CD4-positive, alpha-beta T cell treated with Interleukin-15 for 1 hour (primary cell): Measurements from ENCODE around the gene STAU1.
"Not testable (repeated sequence)": the region's sequence is repeated elsewhere in the genome, so short reads cannot be mapped to it uniquely, and the experiment has no call there.

ENCODE experiments used
- DNase-seq: peaks from one replicate; pipeline ENCODE4 v3.0.0-alpha.2; 2020

STAU1 gene

DNA sequence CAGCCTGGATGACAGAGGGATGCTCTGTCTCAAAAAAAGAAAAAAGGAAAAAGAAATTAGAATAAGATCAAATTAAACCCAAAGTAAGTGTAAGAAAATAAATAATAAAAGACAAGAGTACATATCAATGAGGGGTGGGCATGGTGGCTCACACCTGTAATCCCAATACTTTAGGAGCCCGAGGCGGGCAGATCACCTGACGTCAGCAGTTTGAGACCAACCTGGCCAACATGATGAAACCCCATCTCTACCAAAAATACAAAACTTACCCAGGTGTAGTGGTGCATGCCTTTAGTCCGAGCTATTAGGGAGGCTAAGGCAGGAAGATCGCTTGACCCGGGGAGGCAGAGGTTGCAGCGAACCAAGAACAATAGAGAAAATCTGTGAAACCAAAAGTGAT is 14.9 kb upstream of the STAU1 start:
- no peak for DNase-seq

- DNase-seq = no peak
These were observed 11.7 kb upstream of the STAU1 start for GRCh38 chr20:49199729-49200293.

DNA sequence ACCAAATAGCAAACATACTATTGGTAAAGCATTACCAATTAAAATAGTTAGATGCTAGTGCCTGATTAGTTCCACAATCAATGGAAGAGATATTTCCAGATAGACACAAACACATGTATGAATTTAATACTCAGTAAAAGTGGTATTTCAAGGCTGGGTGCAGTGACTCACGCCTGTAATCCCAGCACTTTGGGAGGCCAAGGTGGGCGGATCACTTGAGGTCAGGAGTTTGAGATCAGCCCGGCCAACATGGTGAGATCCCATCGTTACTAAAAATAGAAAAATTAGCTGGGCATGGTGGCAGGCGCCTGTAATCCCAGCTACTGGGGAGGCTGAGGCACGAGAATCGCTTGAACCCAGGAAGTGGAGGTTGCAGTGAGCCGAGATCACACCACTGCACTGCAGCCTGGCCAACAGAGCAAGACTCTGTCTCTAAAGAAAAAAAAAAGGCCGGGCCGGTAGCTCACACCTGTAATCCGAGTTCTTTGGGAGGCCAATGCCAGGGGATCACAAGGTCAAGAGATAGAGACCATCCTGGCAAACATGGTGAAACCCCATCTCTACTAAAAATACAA is 4.9 kb upstream of the STAU1 start:
- DNase-seq = not testable (repeated sequence)

- no peak for DNase-seq
These were observed 744 bp downstream of the STAU1 start for GRCh38 chr20:49187330-49187850.

DNA sequence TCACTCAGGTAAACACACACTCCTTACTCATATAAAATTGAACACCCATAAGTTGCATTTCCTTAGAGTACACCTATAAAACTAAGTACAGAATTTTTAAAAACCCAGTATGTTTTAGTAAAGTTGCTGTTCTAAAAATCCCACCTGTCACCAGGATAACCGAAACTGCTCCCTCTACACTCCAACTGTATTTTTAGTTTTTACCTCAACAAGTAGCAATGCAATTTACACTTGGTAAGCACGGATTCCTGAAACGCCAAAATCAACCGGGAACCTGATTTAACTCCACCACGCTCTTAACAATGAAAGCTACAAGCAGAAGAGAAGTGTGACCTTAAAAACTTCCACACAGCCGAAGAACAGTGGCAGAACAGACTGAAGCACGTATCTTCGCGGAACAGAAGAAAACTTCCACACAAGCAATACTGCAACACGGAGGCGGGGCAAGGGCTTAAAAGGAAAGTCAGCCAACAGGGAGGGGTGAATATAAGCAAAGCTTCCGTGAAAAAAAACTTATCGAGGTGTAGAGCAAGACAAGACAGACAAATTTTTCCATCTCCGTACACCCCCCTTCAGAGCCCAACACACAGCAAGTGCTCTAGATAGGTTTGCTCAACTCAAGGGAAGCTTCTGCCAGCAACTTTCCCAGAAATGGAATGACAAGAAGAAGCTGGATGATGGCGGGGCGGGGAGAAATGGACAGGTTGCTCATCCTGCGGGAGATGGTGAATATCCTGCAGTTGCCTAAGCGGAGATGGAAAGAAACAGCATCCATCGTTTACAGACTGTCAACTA is 1.4 kb downstream of the STAU1 start:
- DNase-seq = peak; percentile 70

- no peak for DNase-seq
These were observed 2.9 kb downstream of the STAU1 start for GRCh38 chr20:49185071-49185761.

DNA sequence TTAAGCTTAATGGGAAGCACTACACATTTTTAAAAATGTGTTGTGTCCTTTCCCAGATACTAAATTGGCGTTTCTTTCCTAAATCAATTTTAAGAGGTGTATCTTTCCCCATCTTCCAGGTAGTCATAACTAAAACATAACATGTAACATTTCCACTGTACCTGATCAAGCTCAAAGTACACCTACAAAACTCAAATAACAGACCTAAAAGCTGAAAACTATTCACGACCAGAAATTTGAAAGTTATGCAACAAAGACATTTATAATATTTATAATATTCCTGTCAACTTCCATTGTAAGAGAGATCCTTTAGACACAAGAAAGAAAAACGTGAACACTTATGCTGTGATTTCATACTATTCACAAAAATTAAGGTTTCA is 3.5 kb downstream of the STAU1 start:
- DNase-seq = no peak

- not testable (repeated sequence) for DNase-seq
These were observed 4.0 kb downstream of the STAU1 start for GRCh38 chr20:49184084-49184501.

DNA sequence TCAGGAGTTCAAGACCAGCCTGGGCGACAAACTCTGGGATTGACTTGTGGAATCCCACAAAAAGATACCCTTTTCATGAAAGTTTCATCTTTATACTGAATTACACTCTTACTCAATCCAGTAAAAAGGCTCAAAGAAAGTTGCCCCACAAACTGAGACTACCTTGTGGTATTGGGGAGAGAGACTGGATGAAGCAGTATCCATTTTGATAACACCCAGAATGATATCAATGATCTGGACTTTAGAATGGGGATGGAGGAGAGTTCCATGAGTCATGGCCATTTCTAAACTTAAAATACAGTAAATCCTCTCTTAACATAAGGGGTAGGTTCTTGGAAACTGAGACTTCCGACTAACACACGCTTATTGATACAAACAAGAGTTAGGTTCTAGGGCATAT is 4.7 kb downstream of the STAU1 start:
- DNase-seq = no peak

GRCh38 chr20:49181265-49181877 is 6.8 kb downstream of the STAU1 start:
- DNase-seq = no peak

DNA sequence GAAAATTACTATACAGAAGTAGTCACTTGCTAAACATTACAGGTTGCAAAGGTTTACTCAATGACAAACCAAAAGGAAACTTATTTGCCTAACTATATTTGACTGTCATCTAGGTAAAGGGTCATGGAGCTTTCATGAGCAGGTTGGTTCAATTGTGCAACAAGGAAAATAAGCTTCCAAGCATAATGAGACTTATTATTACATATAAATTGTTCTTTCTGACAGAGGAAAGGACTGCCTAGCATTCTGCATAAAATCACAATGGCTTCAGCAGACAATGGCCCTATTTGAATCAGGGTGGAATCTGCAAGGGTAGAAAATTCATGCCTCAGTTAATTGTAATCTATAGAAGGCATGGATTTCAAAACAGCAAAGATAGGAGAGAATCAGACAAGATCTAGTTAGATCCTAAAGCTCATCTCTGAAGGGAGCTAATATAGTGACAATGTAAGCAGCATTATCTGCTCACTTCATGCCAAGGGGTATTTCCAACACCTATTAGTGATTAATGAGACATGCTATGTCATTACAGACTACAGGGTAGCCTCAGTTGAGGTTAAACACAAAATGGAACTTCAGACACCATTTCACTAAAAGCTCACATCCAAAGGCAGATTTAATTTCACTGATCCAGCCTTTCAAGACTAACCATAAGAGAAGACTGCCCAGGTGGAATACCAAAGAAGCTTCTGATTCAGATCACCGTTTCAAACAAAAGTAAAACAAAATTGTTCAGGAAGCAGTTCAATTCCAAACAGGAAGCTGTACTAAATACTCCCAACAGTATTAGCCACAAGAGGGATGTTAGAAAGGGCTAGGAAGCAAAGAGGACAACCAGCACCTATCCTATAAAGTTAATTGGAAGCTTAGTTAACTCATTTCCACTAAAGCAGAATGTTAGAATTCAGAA is 8.5 kb downstream of the STAU1 start:
- DNase-seq = no peak

DNA sequence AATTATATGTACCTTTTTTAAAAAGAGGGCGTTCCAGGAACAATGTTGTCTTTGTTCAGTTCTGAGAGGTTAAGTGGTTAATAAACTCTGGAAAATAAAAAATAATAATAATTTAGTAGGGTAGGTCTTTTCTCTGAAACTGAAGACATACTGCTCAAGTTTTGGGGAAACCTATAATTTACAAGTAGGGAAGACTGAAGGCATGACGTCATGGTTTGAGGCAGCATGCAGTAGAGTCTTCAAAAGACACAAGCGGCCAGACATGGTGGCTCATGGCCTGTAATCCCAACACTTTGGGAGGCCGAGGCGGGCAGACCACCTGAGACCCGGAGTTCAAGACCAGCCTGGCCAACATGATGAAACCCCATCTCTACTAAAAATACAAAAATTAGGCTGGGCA is 14.0 kb downstream of the STAU1 start:
- no peak for DNase-seq

DNA sequence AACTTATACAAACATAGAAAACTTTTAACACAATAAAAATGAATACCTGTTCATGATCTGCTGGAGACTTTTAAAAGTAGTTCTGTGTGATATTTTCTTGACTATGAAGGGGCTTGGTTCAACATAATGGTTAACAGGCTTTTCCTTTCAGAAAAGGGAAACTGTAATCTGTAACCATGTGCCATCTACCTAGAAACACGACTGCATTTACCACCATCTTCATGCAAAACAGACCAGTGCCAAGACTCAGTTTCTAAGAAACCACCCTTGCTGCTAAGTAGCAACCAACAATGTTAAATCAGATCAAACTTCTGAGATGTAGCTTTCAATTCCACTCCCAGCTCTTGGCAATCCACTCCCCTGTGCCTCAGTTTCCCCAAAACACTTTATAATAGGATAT is 15.7 kb downstream of the STAU1 start:
- no peak for DNase-seq

GRCh38 chr20:49171909-49172308 is 16.2 kb downstream of the STAU1 start:
- DNase-seq = no peak

DNA sequence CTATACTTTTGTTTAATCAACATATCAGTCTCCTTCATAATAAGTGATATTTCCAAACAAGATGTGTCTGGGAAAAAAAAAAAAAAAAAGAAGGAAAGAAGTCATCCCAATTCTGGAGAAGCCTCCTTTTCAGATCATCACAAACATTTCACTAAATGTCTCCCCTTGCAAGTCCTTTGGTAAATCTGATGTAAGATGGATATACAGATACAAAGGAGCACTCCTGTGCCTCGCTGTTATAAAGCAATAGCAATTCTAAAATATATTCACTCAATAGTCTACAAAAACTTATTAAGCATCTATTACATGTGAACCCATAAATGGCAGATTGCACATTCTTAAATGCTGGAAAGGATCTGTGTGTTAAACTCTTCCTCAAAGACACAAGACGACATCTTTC is 17.4 kb downstream of the STAU1 start:
- no peak for DNase-seq

DNA sequence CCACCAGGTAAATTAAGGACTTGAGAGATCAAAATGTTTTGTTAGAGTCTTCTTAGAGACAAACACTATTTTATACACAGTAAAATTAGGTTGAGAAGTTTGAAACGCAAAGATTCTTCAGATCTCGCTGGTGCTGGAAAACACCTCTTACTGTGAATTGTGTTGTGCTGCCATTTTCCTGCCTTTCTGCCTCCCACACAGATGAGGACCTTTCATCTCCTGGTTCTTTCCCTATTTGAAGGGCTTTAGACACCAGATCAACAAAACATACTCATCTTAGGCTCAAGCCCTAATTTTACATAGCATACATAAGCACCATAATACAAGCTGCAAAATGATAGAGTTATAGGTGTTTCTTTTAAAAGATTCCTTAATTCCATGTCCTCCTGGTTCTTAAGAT is 18.6 kb downstream of the STAU1 start:
- DNase-seq = no peak

DNA sequence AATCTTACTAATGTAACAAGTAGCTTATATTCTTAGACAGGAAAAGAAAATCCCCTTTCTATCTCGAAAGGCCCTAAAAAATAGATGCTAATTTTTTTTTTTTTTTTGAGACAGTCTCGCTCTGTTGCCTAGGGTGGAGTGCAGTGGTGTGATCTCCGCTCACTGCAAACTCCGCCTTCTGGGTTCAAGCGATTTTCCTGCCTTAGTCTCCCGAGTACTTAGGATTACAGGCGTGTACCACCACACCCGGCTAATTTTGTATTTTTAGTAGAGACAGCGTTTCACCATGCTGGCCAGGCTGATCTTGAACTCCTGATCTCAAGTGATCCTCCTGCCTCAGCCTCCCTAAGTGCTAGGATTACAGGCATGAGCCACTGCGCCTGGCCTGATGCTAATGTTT is 19.3 kb downstream of the STAU1 start:
- not testable (repeated sequence) for DNase-seq

- no peak for DNase-seq
These were observed 20.2 kb downstream of the STAU1 start for GRCh38 chr20:49167811-49168507.

DNA sequence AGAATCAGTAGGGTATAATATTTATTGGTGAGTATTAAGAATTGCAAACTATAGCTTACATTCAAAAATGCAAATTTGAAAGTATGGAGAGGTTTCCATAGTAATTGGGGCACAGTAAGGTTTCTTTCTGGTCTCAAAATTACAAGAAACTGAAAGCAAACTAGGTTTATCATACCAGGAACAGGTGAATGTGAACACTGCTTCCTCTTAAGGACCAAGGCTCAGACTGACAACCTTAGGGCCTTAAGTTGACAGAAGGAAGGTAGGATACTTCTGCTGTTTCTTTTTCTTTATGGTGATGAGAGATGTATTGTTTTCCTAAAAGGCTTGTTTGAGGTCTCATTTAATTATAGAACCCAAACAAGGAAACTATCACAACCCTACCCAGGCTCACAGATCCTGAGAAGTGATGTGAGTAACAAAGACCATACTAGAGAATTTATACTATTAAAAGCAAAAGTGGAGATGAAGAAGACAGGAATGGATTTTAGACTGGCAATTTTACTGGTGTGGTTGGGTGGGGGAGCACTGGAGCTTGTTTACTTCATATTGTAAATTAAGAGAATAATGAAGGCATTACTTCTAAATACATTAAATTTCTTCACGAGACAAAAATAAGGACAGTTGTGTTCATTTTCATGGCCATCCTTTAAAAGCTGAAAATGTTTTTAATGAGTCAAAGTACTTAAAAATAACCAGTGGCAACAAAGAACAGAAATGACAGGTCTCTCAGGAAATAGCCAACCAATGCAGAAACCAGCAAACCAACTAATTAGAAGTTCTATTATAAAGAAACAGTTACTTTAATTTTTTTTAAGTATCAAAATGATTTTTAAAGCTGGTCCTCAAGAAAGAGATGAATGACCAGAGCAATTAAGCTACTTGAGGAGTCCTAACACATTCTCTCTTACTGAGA is 21.3 kb downstream of the STAU1 start:
- no peak for DNase-seq

GRCh38 chr20:49165611-49166010 is 22.5 kb downstream of the STAU1 start:
- no peak for DNase-seq
